Esophagus (tissue), 2 donors: ENCODE results near the gene ZSWIM9. TPM values are rescaled to one million over a fixed set of nuclear protein-coding genes. Genes with fewer than 3 reads are reported as not detected.

Experiments
- H3K27ac ChIP-seq, 2 donors: one replicate each; pipeline ENCODE4 v1.5.1; 2013; ENCODE audit warnings: low read depth in 2 of 2, mild to moderate bottlenecking in 2 of 2, inconsistent platforms in 1 of 2, low read length in 1 of 2, moderate library complexity in 1 of 2
- H3K27me3 ChIP-seq, 2 donors: one replicate each; pipeline ENCODE4 v1.6.1; 2013; ENCODE audit warnings: low read length in 2 of 2, control low read depth in 1 of 2, mild to moderate bottlenecking in 1 of 2; ENCODE audit not compliant: insufficient read depth in 2 of 2, control insufficient read depth in 1 of 2
- H3K36me3 ChIP-seq, 2 donors: one replicate each; pipeline ENCODE4 v1.6.1; 2013; ENCODE audit warnings: low read length in 1 of 2; ENCODE audit not compliant: control insufficient read depth in 2 of 2, insufficient read depth in 2 of 2
- H3K4me1 ChIP-seq, 2 donors: one replicate each; pipeline ENCODE4 v1.6.1; 2013; ENCODE audit warnings: low read length in 1 of 2; ENCODE audit not compliant: control insufficient read depth in 2 of 2, insufficient read depth in 2 of 2
- H3K4me3 ChIP-seq, 2 donors: one replicate each; pipeline ENCODE4 v1.5.1; 2013; ENCODE audit warnings: low read length in 2 of 2, mild to moderate bottlenecking in 2 of 2, low read depth in 1 of 2, moderate library complexity in 1 of 2
- H3K9me3 ChIP-seq, 2 donors: one replicate each; pipeline ENCODE4 v1.6.1; 2013; ENCODE audit warnings: mild to moderate bottlenecking in 2 of 2, low read depth in 1 of 2, low read length in 1 of 2, moderate library complexity in 1 of 2; ENCODE audit not compliant: control insufficient read depth in 2 of 2, insufficient read depth in 1 of 2
- WGBS, 2 donors: extraction: QIAGEN DNeasy Blood & Tissue Kit; methylation state at CpG; one replicate each; pipeline ENCODE4 v1.1.7; 2013; 5-methylcytosine and 5-hydroxymethylcytosine counted together
- polyA plus RNA-seq, 2 donors: library from polyadenylated mRNA; stranded (reverse); fragments of 200-250 nt; gene quantifications; one replicate each; pipeline ENCODE4 v1.2.3, GENCODE V29; 2013
- donor health status: healthy with polysubstance abuse.
- donor health status: Bipolar disorder and iron deficiency.

The ZSWIM9 gene
- polyA plus RNA-seq, 2 donors, result 3.2 TPM

- no peak overlapping the region for H3K27ac ChIP-seq
- no peaks in the 10 kb centered on the region for H3K4me1 ChIP-seq
- peaks cover 0 to 17% of the 10 kb centered on the region in 2 donors for H3K36me3 ChIP-seq
- no peaks in the 10 kb centered on the region for H3K9me3 ChIP-seq
- no peak overlapping the region for H3K4me3 ChIP-seq
- no peaks in the 10 kb centered on the region for H3K27me3 ChIP-seq
- 95 to 96% methylated on average over 26 of the region's 26 CpGs for WGBS, 2 donors
Observed at GRCh38 chr19:48137411-48137810, 33.1 kb upstream of the ZSWIM9 start.

GRCh38 chr19:48139053-48139452, 31.4 kb upstream of the ZSWIM9 start:
- Histone ChIP-seq H3K36me3 (peaks cover 0 to 22% of the 10 kb centered on the region in 2 donors), H3K4me1 (no peaks in the 10 kb centered on the region), H3K27ac (no peak overlapping the region), H3K4me3 (no peak overlapping the region), H3K27me3 (no peaks in the 10 kb centered on the region), H3K9me3 (no peaks in the 10 kb centered on the region)
- WGBS, 2 donors, result 78 to 85% methylated on average over 6 of the region's 6 CpGs

GRCh38 chr19:48147597-48148175, 22.8 kb upstream of the ZSWIM9 start:
- Histone ChIP-seq H3K4me3 (no peak overlapping the region), H3K27ac (no peak overlapping the region), H3K36me3 (peaks cover 0 to 27% of the 10 kb centered on the region in 2 donors), H3K27me3 (no peaks in the 10 kb centered on the region), H3K4me1 (no peaks in the 10 kb centered on the region), H3K9me3 (no peaks in the 10 kb centered on the region)
- 72 to 89% methylated on average over 4 of the region's 4 CpGs for WGBS, 2 donors

- WGBS, 2 donors, result 88 to 95% methylated on average over 9 of the region's 9 CpGs
- H3K9me3 ChIP-seq, result no peaks in the 10 kb centered on the region
- H3K36me3 ChIP-seq, result peaks cover 0 to 20% of the 10 kb centered on the region in 2 donors
- H3K4me3 ChIP-seq, result no peak overlapping the region
- H3K27me3 ChIP-seq, result no peaks in the 10 kb centered on the region
- no peak overlapping the region for H3K27ac ChIP-seq
- no peaks in the 10 kb centered on the region for H3K4me1 ChIP-seq
Observed at GRCh38 chr19:48148576-48148975, 21.9 kb upstream of the ZSWIM9 start.

GRCh38 chr19:48149430-48149829, 21.1 kb upstream of the ZSWIM9 start:
- no peak overlapping the region for H3K27ac ChIP-seq
- peaks cover 0 to 19% of the 10 kb centered on the region in 2 donors for H3K36me3 ChIP-seq
- WGBS, 2 donors, result 67 to 89% methylated on average over 6 of the region's 6 CpGs

GRCh38 chr19:48152551-48152950, 17.9 kb upstream of the ZSWIM9 start:
- H3K9me3 ChIP-seq, result no peaks in the 10 kb centered on the region
- peaks cover 0 to 19% of the 10 kb centered on the region in 2 donors for H3K36me3 ChIP-seq
- no peaks in the 10 kb centered on the region for H3K4me1 ChIP-seq
- no peaks in the 10 kb centered on the region for H3K27me3 ChIP-seq
- no peak overlapping the region for H3K4me3 ChIP-seq
- 31% methylated on average over 8 of the region's 8 CpGs for WGBS, 2 donors
- H3K27ac ChIP-seq, result no peak overlapping the region

More at GRCh38 chr19:48149430-48149829, 21.1 kb upstream of the ZSWIM9 start:
- Histone ChIP-seq H3K4me1 (no peaks in the 10 kb centered on the region), H3K27me3 (no peaks in the 10 kb centered on the region), H3K4me3 (no peak overlapping the region), H3K9me3 (no peaks in the 10 kb centered on the region)

GRCh38 chr19:48154003-48154402, 16.5 kb upstream of the ZSWIM9 start:
- Histone ChIP-seq H3K9me3 (no peaks in the 10 kb centered on the region), H3K4me3 (no peak overlapping the region), H3K36me3 (peaks cover 0 to 22% of the 10 kb centered on the region in 2 donors), H3K4me1 (no peaks in the 10 kb centered on the region), H3K27me3 (no peaks in the 10 kb centered on the region), H3K27ac (no peak overlapping the region)
- WGBS, 2 donors, result 52 to 57% methylated on average over 9 of the region's 9 CpGs

- Histone ChIP-seq H3K4me1 (no peaks in the 10 kb centered on the region), H3K27me3 (no peaks in the 10 kb centered on the region), H3K36me3 (peaks cover 0 to 22% of the 10 kb centered on the region in 2 donors), H3K9me3 (no peaks in the 10 kb centered on the region), H3K27ac (no peak overlapping the region), H3K4me3 (no peak overlapping the region)
- WGBS, 2 donors, result 90 to 91% methylated on average over 12 of the region's 12 CpGs
Observed at GRCh38 chr19:48158210-48158790, 12.2 kb upstream of the ZSWIM9 start.

GRCh38 chr19:48168689-48169088, 1.8 kb upstream of the ZSWIM9 start:
- H3K27ac ChIP-seq, result no peak overlapping the region
- no peaks in the 10 kb centered on the region for H3K27me3 ChIP-seq
- no peaks in the 10 kb centered on the region for H3K9me3 ChIP-seq
- 82 to 83% methylated on average over 5 of the region's 5 CpGs for WGBS, 2 donors
- no peak overlapping the region for H3K4me3 ChIP-seq
- no peaks in the 10 kb centered on the region for H3K36me3 ChIP-seq
- H3K4me1 ChIP-seq, result peaks cover 4 to 7% of the 10 kb centered on the region in 2 donors

- H3K9me3 ChIP-seq, result no peaks in the 10 kb centered on the region
- peak overlapping the region; percentile 93 to 95 for H3K27ac ChIP-seq
- peak overlapping the region; percentile 63 to 84 for H3K4me3 ChIP-seq
- H3K27me3 ChIP-seq, result no peaks in the 10 kb centered on the region
- 2 to 3% methylated on average over 15 of the region's 15 CpGs for WGBS, 2 donors
- H3K36me3 ChIP-seq, result peaks cover 0 to 5% of the 10 kb centered on the region in 2 donors
- H3K4me1 ChIP-seq, result peaks cover 4 to 7% of the 10 kb centered on the region in 2 donors
Observed at GRCh38 chr19:48169578-48169938, 922 bp upstream of the ZSWIM9 start.
